GM10266 (cell line): Measurements from ENCODE around the gene FAM168A.
"Not testable (repeated sequence)": the region's sequence is repeated elsewhere in the genome, so short reads cannot be mapped to it uniquely, and the experiment has no call there.

ENCODE experiments used
- DNase-seq: peaks from one replicate; pipeline ENCODE4 v3.0.0; 2012; ENCODE audit errors: extremely low spot score
- TF ChIP-seq, protein P1 (sequence below): IDR thresholded peaks from 2 replicates; pipeline ENCODE4 v1.5.1; 2012; ENCODE audit warnings: mild to moderate bottlenecking, low read depth; ENCODE audit not compliant: control insufficient read depth, insufficient read depth; ENCODE audit errors: missing control alignments

The FAM168A gene

GRCh38 chr11:73481626-73482025, 116.3 kb downstream of the FAM168A start:
- no peak for DNase-seq
- TF ChIP-seq, protein P1, sequence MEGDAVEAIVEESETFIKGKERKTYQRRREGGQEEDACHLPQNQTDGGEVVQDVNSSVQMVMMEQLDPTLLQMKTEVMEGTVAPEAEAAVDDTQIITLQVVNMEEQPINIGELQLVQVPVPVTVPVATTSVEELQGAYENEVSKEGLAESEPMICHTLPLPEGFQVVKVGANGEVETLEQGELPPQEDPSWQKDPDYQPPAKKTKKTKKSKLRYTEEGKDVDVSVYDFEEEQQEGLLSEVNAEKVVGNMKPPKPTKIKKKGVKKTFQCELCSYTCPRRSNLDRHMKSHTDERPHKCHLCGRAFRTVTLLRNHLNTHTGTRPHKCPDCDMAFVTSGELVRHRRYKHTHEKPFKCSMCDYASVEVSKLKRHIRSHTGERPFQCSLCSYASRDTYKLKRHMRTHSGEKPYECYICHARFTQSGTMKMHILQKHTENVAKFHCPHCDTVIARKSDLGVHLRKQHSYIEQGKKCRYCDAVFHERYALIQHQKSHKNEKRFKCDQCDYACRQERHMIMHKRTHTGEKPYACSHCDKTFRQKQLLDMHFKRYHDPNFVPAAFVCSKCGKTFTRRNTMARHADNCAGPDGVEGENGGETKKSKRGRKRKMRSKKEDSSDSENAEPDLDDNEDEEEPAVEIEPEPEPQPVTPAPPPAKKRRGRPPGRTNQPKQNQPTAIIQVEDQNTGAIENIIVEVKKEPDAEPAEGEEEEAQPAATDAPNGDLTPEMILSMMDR = no peak

GRCh38 chr11:73480677-73481076, 117.2 kb downstream of the FAM168A start:
- no peak for DNase-seq
- TF ChIP-seq, protein P1 = no peak

DNA sequence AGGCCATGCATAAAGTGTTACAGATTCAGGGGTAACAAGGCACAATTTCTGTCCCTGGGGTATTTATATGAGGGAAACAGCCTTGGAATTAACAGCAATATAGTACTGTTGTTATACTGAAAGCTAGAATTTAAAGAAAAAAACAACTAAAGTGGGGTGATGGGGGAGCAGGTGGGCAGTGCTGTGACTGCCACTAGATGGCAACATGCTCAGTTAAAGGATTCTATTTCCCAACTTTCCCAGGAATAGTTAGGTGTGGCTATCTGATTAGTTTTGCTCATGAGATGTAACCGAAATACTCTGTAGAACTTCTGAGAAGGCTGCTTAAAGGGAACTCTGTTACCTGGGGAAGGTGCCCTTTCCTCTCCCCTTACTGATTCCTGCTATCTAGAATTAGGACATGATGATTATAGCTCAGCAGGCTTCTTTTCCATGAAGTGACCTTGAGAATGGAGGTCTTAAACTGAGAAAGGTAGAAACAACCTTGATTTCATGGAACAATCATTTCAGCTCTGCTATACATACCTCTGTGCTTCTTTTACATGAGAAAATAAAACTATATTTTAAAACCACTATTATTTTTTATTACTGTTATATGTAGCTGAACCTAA, 119.1 kb downstream of the FAM168A start:
- DNase-seq = no peak
- TF ChIP-seq, protein P1 = peak; percentile 55

GRCh38 chr11:73477518-73477917, 120.4 kb downstream of the FAM168A start:
- TF ChIP-seq, protein P1 = no peak
- no peak for DNase-seq

DNA sequence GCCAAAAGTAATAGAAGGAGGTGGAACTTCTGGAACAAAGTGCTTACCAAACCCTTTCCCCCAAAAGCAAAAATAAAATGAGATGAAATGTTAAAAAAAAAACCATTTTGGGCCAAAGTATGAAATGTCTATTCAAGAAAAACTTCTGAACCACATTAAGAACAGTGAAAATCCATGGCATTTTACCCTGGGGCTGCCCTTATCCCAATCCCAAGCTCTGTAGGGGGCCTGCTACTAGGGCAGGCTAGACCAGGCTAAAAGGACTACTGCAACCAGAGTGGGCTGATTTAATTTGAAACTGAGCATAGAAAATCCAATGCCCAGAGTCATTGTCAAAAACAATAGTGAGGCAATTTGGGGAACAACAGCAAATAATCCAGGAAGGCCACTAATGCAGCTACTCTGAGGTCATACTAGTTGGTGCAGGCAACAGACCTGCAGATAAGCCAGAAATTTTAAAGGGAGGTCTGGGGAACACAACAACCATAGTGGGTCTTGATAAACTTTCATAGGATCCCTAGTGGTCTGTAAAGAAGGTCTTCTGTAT, 122.3 kb downstream of the FAM168A start:
- no peak for DNase-seq

DNA sequence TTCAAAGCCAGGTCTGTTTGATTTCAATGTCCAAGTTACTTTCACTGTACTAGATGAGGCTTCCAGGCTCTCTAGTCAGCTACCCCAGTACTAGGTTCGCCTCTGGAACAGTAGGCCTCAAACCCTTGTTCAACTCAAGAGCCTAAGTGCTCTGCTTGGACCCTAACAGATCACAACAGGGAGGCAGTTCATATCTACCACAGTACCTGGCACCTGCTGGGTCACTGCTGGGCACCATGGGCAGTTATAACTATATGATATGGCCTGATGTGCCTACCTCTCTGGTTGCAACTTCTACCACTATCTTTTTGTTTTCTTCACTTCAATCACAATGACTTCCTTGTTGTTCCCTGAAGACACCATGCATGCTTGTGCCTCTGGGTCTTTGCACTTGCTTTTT, 124.7 kb downstream of the FAM168A start:
- no peak for DNase-seq
- TF ChIP-seq, protein P1 = no peak

More for the DNA sequence above, 122.3 kb downstream of the FAM168A start:
- TF ChIP-seq, protein P1 = no peak

DNA sequence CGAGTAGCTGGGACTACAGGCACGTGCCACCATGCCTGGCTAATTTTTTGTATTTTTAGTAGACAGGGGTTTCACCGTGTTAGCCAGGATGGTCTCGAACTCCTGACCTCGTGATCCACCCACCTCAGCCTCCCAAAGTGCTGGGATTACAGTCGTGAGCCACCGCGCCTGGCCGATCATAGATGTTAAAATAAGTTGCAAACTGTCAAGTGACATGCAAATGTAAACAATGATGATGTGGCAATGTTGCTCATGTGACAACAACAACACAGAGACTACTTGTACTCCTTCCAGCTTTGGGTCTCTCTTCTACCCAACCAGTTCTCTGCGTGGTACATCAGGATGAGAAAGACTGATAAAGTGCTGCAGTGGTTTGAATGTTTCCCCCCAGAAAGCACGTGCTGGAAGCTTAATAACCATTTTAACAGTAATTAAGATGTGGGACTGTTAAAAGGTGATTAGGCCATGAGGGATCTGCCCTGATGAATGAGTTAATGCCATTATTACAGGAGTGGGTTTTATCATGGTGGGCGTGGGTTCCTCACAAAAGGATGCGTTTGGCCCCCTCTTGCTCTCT, 127.8 kb downstream of the FAM168A start:
- not testable (repeated sequence) for DNase-seq

- TF ChIP-seq, protein P1 = no peak
- no peak for DNase-seq
These were observed 128.5 kb downstream of the FAM168A start for GRCh38 chr11:73469401-73469800.
